GM12864 (cell line): ENCODE data around the gene MAX.
"Not testable (repeated sequence)": the region's sequence is repeated elsewhere in the genome, so short reads cannot be mapped to it uniquely, and the experiment has no call there.

Experiments
- DNase-seq: peaks from one replicate; pipeline ENCODE4 v3.0.0-alpha.2; 2011; ENCODE audit warnings: low read depth
- H3K4me3 ChIP-seq: 2 replicates; pipeline ENCODE4 v1.5.1; 2011; ENCODE audit warnings: mild to moderate bottlenecking, low read depth, low read length, control low read depth
- CTCF ChIP-seq: IDR thresholded peaks from 2 replicates; pipeline ENCODE4 v1.5.1; 2011; ENCODE audit warnings: low read depth, mild to moderate bottlenecking, moderate library complexity, low read length, control low read depth, inconsistent platforms; ENCODE audit errors: missing control alignments

The MAX gene

GRCh38 chr14:65096323-65097089 is 5.8 kb downstream of the MAX start:
- H3K4me3 ChIP-seq, result no peak overlapping the region
- no peak for TF ChIP-seq CTCF
- DNase-seq, result no peak

GRCh38 chr14:65095633-65096205 is 6.6 kb downstream of the MAX start:
- no peak for DNase-seq

GRCh38 chr14:65092349-65092748 is 10.0 kb downstream of the MAX start:
- no peak overlapping the region for H3K4me3 ChIP-seq
- no peak for TF ChIP-seq CTCF

More at GRCh38 chr14:65095633-65096205, 6.6 kb downstream of the MAX start:
- no peak for TF ChIP-seq CTCF
- no peak overlapping the region for H3K4me3 ChIP-seq

GRCh38 chr14:65087835-65088234 is 14.5 kb downstream of the MAX start:
- DNase-seq, H3K4me3 ChIP-seq: not testable (repeated sequence)

More at GRCh38 chr14:65092349-65092748, 10.0 kb downstream of the MAX start:
- DNase-seq, result no peak

- not testable (repeated sequence) for DNase-seq
These were observed 15.6 kb downstream of the MAX start for GRCh38 chr14:65086686-65087085.

GRCh38 chr14:65084554-65085505 is 17.5 kb downstream of the MAX start:
- no peak for TF ChIP-seq CTCF
- DNase-seq, result no peak
- H3K4me3 ChIP-seq, result no peak overlapping the region

More at GRCh38 chr14:65086686-65087085, 15.6 kb downstream of the MAX start:
- H3K4me3 ChIP-seq, result not testable (repeated sequence)

GRCh38 chr14:65082930-65083329 is 19.4 kb downstream of the MAX start:
- no peak for DNase-seq
- no peak overlapping the region for H3K4me3 ChIP-seq
- TF ChIP-seq CTCF, result no peak
